Nephron progenitor cell (in vitro differentiated cells): ENCODE measurements around the gene CAMK1D.

ENCODE experiments used
- DNase-seq: peaks from one replicate; pipeline ENCODE4 v3.0.0; 2021
- H3K27ac Mint-ChIP-seq: 2 replicates; pipeline ENCODE4 v1.8.0; 2021; ENCODE audit warnings: mild to moderate bottlenecking, moderate library complexity, mixed read lengths
- H3K27me3 Mint-ChIP-seq: 2 replicates; pipeline ENCODE4 v1.8.0; 2021; ENCODE audit warnings: mild to moderate bottlenecking, low read depth, mixed read lengths; ENCODE audit not compliant: poor library complexity
- H3K36me3 Mint-ChIP-seq: 2 replicates; pipeline ENCODE4 v1.8.0; 2021; ENCODE audit warnings: low read depth, mixed read lengths
- H3K4me1 Mint-ChIP-seq: 2 replicates; pipeline ENCODE4 v1.8.0; 2021; ENCODE audit warnings: mixed read lengths
- H3K4me3 Mint-ChIP-seq: 2 replicates; pipeline ENCODE4 v1.8.0; 2021; ENCODE audit warnings: mild to moderate bottlenecking, moderate library complexity, mixed read lengths
- H3K9me3 Mint-ChIP-seq: 2 replicates; pipeline ENCODE4 v1.8.0; 2021; ENCODE audit warnings: mild to moderate bottlenecking, moderate library complexity, mixed read lengths
- TF ChIP-seq, protein P1 (sequence below): fragments of 200-600 bp; sonication (generic); IDR thresholded peaks from 2 replicates; pipeline ENCODE4 v1.5.0; 2021; ENCODE audit warnings: antibody characterized with exemption

The CAMK1D gene

GRCh38 chr10:12822126-12822892, 473.0 kb downstream of the CAMK1D start:
- no peak for DNase-seq
- TF ChIP-seq, protein P1, sequence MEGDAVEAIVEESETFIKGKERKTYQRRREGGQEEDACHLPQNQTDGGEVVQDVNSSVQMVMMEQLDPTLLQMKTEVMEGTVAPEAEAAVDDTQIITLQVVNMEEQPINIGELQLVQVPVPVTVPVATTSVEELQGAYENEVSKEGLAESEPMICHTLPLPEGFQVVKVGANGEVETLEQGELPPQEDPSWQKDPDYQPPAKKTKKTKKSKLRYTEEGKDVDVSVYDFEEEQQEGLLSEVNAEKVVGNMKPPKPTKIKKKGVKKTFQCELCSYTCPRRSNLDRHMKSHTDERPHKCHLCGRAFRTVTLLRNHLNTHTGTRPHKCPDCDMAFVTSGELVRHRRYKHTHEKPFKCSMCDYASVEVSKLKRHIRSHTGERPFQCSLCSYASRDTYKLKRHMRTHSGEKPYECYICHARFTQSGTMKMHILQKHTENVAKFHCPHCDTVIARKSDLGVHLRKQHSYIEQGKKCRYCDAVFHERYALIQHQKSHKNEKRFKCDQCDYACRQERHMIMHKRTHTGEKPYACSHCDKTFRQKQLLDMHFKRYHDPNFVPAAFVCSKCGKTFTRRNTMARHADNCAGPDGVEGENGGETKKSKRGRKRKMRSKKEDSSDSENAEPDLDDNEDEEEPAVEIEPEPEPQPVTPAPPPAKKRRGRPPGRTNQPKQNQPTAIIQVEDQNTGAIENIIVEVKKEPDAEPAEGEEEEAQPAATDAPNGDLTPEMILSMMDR: no peak
- H3K27ac Mint-ChIP-seq: peak overlapping the region; percentile 49
- peaks cover 5% of the 10 kb centered on the region for H3K27me3 Mint-ChIP-seq
- H3K36me3 Mint-ChIP-seq: no peaks in the 10 kb centered on the region
- H3K4me1 Mint-ChIP-seq: peaks cover 60% of the 10 kb centered on the region
- no peak overlapping the region for H3K4me3 Mint-ChIP-seq
- no peaks in the 10 kb centered on the region for H3K9me3 Mint-ChIP-seq

- Mint-ChIP-seq H3K4me1 (peaks cover 61% of the 10 kb centered on the region), H3K9me3 (no peaks in the 10 kb centered on the region), H3K36me3 (peaks cover under 1% of the 10 kb centered on the region), H3K27ac (peak overlapping the region; percentile 49), H3K27me3 (peaks cover 8% of the 10 kb centered on the region), H3K4me3 (no peak overlapping the region)
- no peak for DNase-seq
- TF ChIP-seq, protein P1: no peak
Measured at GRCh38 chr10:12822893-12823170, 473.5 kb downstream of the CAMK1D start.

DNA sequence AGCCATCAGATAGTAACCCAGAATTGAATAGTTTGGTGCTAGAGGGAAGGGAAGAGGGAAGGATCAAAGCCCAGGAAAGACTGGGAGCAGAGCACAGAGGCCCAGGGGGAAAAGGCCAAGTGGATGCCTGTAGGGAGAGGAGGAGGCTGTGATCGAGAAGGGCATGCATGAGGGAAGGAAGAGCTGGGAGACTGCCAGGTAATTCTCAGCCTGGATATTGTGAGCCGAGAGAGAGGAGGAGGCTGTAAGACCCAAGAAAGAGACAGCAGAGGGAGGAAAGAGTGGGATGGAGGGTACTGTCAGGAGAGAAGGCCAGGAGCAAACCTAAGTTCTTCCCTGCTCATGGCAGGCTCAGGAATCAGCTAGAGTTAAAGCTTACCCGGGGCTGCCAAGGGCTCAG, 474.0 kb downstream of the CAMK1D start:
- Mint-ChIP-seq H3K9me3 (no peaks in the 10 kb centered on the region), H3K4me3 (no peak overlapping the region), H3K4me1 (peaks cover 65% of the 10 kb centered on the region), H3K27me3 (peaks cover 8% of the 10 kb centered on the region), H3K36me3 (peaks cover 5% of the 10 kb centered on the region), H3K27ac (peak overlapping the region; percentile 49)
- no peak for DNase-seq
- TF ChIP-seq, protein P1: no peak

DNA sequence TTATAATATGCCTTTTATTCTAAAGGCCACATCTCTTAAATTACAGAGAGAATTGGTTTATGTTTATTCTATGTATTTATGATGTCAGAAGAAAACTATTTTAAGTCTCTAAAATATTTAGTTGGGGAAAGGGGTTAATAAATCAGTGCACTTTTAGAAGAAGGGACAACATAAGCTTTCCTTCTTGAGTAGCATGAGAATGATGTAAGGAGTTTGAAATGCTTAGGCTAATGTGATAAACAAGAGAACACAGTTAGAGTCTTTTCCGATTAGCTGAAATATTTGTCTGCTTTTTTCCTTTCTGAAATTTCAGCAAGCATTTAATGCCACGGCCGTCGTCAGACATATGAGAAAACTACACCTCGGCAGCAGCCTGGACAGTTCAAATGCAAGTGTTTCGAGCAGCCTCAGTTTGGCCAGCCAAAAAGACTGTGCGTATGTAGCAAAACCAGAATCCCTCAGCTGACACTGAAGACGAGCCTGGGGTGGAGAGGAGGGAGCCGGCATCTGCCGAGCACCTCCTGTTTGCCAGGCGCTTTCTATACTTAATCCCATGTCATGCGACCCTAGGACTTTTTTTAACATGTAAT, 476.0 kb downstream of the CAMK1D start:
- no peaks in the 10 kb centered on the region for H3K9me3 Mint-ChIP-seq
- H3K27ac Mint-ChIP-seq: no peak overlapping the region
- peaks cover 8% of the 10 kb centered on the region for H3K27me3 Mint-ChIP-seq
- H3K36me3 Mint-ChIP-seq: peaks cover 10% of the 10 kb centered on the region
- peaks cover 58% of the 10 kb centered on the region for H3K4me1 Mint-ChIP-seq
- TF ChIP-seq, protein P1: no peak
- no peak for DNase-seq
- no peak overlapping the region for H3K4me3 Mint-ChIP-seq

- Mint-ChIP-seq H3K36me3 (peaks cover 10% of the 10 kb centered on the region), H3K27ac (peak overlapping the region; percentile 34), H3K4me3 (no peak overlapping the region), H3K4me1 (peaks cover 59% of the 10 kb centered on the region), H3K27me3 (peaks cover 10% of the 10 kb centered on the region), H3K9me3 (no peaks in the 10 kb centered on the region)
- no peak for DNase-seq
- TF ChIP-seq, protein P1: no peak
Measured at GRCh38 chr10:12826800-12827372, 477.5 kb downstream of the CAMK1D start.
